GM23338 (cell line): ENCODE data around the gene CERS1. TPM values are rescaled to one million over a fixed set of nuclear protein-coding genes. Genes with fewer than 3 reads are reported as not detected.

Experiments
- ATAC-seq: fragments of 200-7000 bp; cut with Tn5 transposase; 3 replicates; pipeline ENCODE4 v1.9.1; 2020
- DNase-seq: peaks from one replicate; pipeline ENCODE4 v3.0.0-alpha.2; 2015; ENCODE audit warnings: low spot score
- H2AFZ ChIP-seq: fragments of 200-600 bp; sonication (generic); 2 replicates; pipeline ENCODE4 v1.8.0; 2016; ENCODE audit warnings: antibody characterized with exemption, mild to moderate bottlenecking, moderate library complexity
- H3F3A ChIP-seq: fragments of 200-600 bp; sonication (generic); replicated peaks from 2 replicates; pipeline ENCODE4 v1.8.0; 2017; ENCODE audit warnings: antibody characterized with exemption, mixed run types, low read depth
- H3K27ac ChIP-seq: fragments of 200-600 bp; sonication (generic); 2 replicates; pipeline ENCODE4 v1.6.1; 2016; ENCODE audit warnings: low read depth
- H3K27me3 ChIP-seq: fragments of 200-600 bp; sonication (generic); 2 replicates; pipeline ENCODE4 v1.8.0; 2016; ENCODE audit warnings: mild to moderate bottlenecking, mixed run types, moderate library complexity; ENCODE audit not compliant: insufficient read depth
- H3K36me3 ChIP-seq: fragments of 200-600 bp; sonication (generic); 2 replicates; pipeline ENCODE4 v1.8.0; 2016; ENCODE audit warnings: mild to moderate bottlenecking; ENCODE audit not compliant: insufficient read depth
- H3K4me1 ChIP-seq: fragments of 200-600 bp; sonication (generic); 2 replicates; pipeline ENCODE4 v1.8.0; 2016; ENCODE audit warnings: mild to moderate bottlenecking, moderate library complexity; ENCODE audit not compliant: insufficient read depth
- H3K4me2 ChIP-seq: fragments of 200-600 bp; sonication (generic); 2 replicates; pipeline ENCODE4 v1.7.1; 2017; ENCODE audit warnings: mixed run types
- H3K4me3 ChIP-seq: fragments of 200-600 bp; sonication (generic); 2 replicates; pipeline ENCODE4 v1.6.1; 2016; ENCODE audit warnings: mixed run types
- H3K79me2 ChIP-seq: fragments of 200-600 bp; sonication (generic); replicated peaks from 2 replicates; pipeline ENCODE4 v1.8.0; 2017; ENCODE audit warnings: mild to moderate bottlenecking; ENCODE audit not compliant: insufficient read depth
- H3K9me2 ChIP-seq: fragments of 200-600 bp; sonication (generic); 2 replicates; pipeline ENCODE4 v1.8.0; 2017; ENCODE audit not compliant: insufficient read depth
- H4K20me1 ChIP-seq: fragments of 200-600 bp; sonication (generic); replicated peaks from 2 replicates; pipeline ENCODE4 v1.8.0; 2017; ENCODE audit warnings: mild to moderate bottlenecking; ENCODE audit not compliant: insufficient read depth
- H3K27ac Mint-ChIP-seq: 2 replicates; pipeline ENCODE4 v1.8.0; 2020; ENCODE audit warnings: inconsistent platforms, mild to moderate bottlenecking, moderate library complexity, mixed read lengths
- H3K27me3 Mint-ChIP-seq: 3 replicates; pipeline ENCODE4 v1.8.0; 2022; ENCODE audit warnings: low read depth, mild to moderate bottlenecking, moderate library complexity, mixed read lengths, inconsistent platforms; ENCODE audit not compliant: insufficient read depth, poor library complexity
- H3K36me3 Mint-ChIP-seq: 3 replicates; pipeline ENCODE4 v1.8.0; 2021; ENCODE audit warnings: low read depth, mild to moderate bottlenecking, inconsistent platforms, moderate library complexity, mixed read lengths
- H3K4me1 Mint-ChIP-seq: 3 replicates; pipeline ENCODE4 v1.8.0; 2020; ENCODE audit warnings: mild to moderate bottlenecking, inconsistent platforms, mixed read lengths
- H3K4me3 Mint-ChIP-seq: 3 replicates; pipeline ENCODE4 v1.8.0; 2021; ENCODE audit warnings: moderate library complexity, mild to moderate bottlenecking, inconsistent platforms, mixed read lengths
- H3K9me3 Mint-ChIP-seq: 3 replicates; pipeline ENCODE4 v1.8.0; 2020; ENCODE audit warnings: moderate library complexity, mild to moderate bottlenecking, inconsistent platforms, mixed read lengths
- CTCF ChIP-seq, 2 experiments: fragments of 200-600 bp in 1 of 2; sonication (generic) in 1 of 2; conservative IDR thresholded peaks; 2 replicates each; pipeline versions ENCODE4 v1.5.1 to v1.6.1; 2016 to 2017; ENCODE audit warnings: antibody characterized with exemption in 2 of 2, low read depth in 2 of 2, mild to moderate bottlenecking in 2 of 2, moderate library complexity in 1 of 2
- ZNF462 ChIP-seq: fragments of 250-450 bp; sonication (Bioruptor Pico); IDR thresholded peaks from 2 replicates; pipeline ENCODE4 v1.5.0; 2020; ENCODE audit warnings: mild to moderate bottlenecking, moderate library complexity
- polyA plus RNA-seq: library from polyadenylated mRNA; unstranded; fragments of >200 nt; fragmentation: Nextera tagmentation; extraction: Ambion mirVana; gene quantifications from 2 replicates; pipeline ENCODE4 v1.2.1, GENCODE V29; 2016
- total RNA-seq: library from RNA; depleted of rRNA; stranded (reverse); fragments of >200 nt; shearing (Covaris generic); gene quantifications from 2 replicates; pipeline ENCODE4 v1.2.3, GENCODE V29; 2014

CERS1 gene
- total and polyA plus RNA-seq, 2 experiments from 2014 or later: 11.1 to 12.2 TPM

- Mint-ChIP-seq H3K4me3 (peak overlapping the region; percentile 89), H3K9me3 (peaks cover 2% of the 10 kb centered on the region), H3K36me3 (peaks cover 31% of the 10 kb centered on the region), H3K27me3 (peaks cover 20% of the 10 kb centered on the region), H3K4me1 (peaks cover 26% of the 10 kb centered on the region), H3K27ac (peak overlapping the region; percentile 58)
- DNase-seq (peak; percentile 70), ATAC-seq (peak; percentile 72)
- Histone ChIP-seq H3F3A (0 out of 2 replicates have a peak, but pooled peaks cover 4% of the 10 kb centered on the region), H3K27ac (no peak overlapping the region), H3K27me3 (peaks cover 7% of the 10 kb centered on the region; the same call in 1 of the 2 replicates), H4K20me1 (peaks cover 45% of the 10 kb centered on the region), H3K4me1 (peaks cover 23% of the 10 kb centered on the region), H3K4me2 (peak overlapping the region; percentile 99), H2AFZ (no peak overlapping the region), H3K9me2 (no peaks in the 10 kb centered on the region), H3K36me3 (0 out of 2 replicates have a peak, but pooled peaks cover 10% of the 10 kb centered on the region), H3K79me2 (peaks cover 52% of the 10 kb centered on the region), H3K4me3 (peak overlapping the region; percentile 89)
- TF ChIP-seq CTCF (conservative IDR thresholded peaks at IDR 0.05; ENCODE audit: low read depth in 2 of 2) (peak; percentile 29 to 36; a peak in 3 of 4 replicates), ZNF462 (no peak)
These were observed 63.4 kb downstream of the CERS1 start for GRCh38 chr19:18832306-18833140.
